Neuronal stem cell (in vitro differentiated cells): ENCODE results near the gene LAMB4.

ENCODE experiments used
- DNase-seq: peaks from one replicate; pipeline ENCODE4 v3.0.0-alpha.2; 2013; ENCODE audit warnings: low spot score
- H2AFZ ChIP-seq: one replicate; pipeline ENCODE4 v1.6.1; 2013; ENCODE audit warnings: mild to moderate bottlenecking, low read length, inconsistent platforms
- H2AK5ac ChIP-seq: 2 replicates; pipeline ENCODE4 v1.6.1; 2013; ENCODE audit warnings: low read depth, mild to moderate bottlenecking, inconsistent platforms, low read length, moderate library complexity, mixed read lengths
- H2BK120ac ChIP-seq: 2 replicates; pipeline ENCODE4 v1.6.1; 2013; ENCODE audit warnings: low read depth, mild to moderate bottlenecking, inconsistent platforms, low read length, moderate library complexity, mixed read lengths
- H2BK12ac ChIP-seq: one replicate; pipeline ENCODE4 v1.6.1; 2013; ENCODE audit warnings: low read length, inconsistent platforms
- H2BK15ac ChIP-seq: 2 replicates; pipeline ENCODE4 v1.6.1; 2013; ENCODE audit warnings: mild to moderate bottlenecking, low read length, inconsistent platforms, mixed read lengths
- H2BK5ac ChIP-seq: one replicate; pipeline ENCODE4 v1.6.1; 2013; ENCODE audit warnings: inconsistent platforms, mild to moderate bottlenecking, low read length, moderate library complexity
- H3K14ac ChIP-seq: one replicate; pipeline ENCODE4 v1.6.1; 2013; ENCODE audit warnings: low read length, inconsistent platforms
- H3K18ac ChIP-seq: 2 replicates; pipeline ENCODE4 v1.6.1; 2013; ENCODE audit warnings: low read length, inconsistent platforms
- H3K23ac ChIP-seq: 2 replicates; pipeline ENCODE4 v1.6.1; 2013; ENCODE audit warnings: low read depth, mild to moderate bottlenecking, mixed read lengths, low read length, inconsistent platforms; ENCODE audit not compliant: poor library complexity
- H3K27ac ChIP-seq: replicated peaks from 3 replicates; pipeline ENCODE4 v1.5.1; 2013; ENCODE audit warnings: low read length, inconsistent platforms
- H3K27me3 ChIP-seq, 3 experiments: 2 replicates each; pipeline ENCODE4 v1.6.1; 2013; ENCODE audit warnings: low read length in 3 of 3, mild to moderate bottlenecking in 2 of 3, inconsistent platforms in 1 of 3, low read depth in 1 of 3, mixed read lengths in 1 of 3, moderate library complexity in 1 of 3; ENCODE audit not compliant: control insufficient read depth in 3 of 3, insufficient read depth in 3 of 3
- H3K36me3 ChIP-seq, 2 donors: replicated peaks in 1 of 2; 2 replicates each; pipeline ENCODE4 v1.6.1; 2013; ENCODE audit warnings: low read length in 2 of 2; ENCODE audit not compliant: control insufficient read depth in 2 of 2, insufficient read depth in 2 of 2
- H3K4ac ChIP-seq: 2 replicates; pipeline ENCODE4 v1.6.1; 2013; ENCODE audit warnings: inconsistent platforms, mild to moderate bottlenecking, low read length, moderate library complexity
- H3K4me1 ChIP-seq, 2 donors: 1 replicate in 1 of 2; 2 replicates in 1 of 2; pipeline ENCODE4 v1.6.1; 2013; ENCODE audit warnings: low read length in 2 of 2, low read depth in 1 of 2; ENCODE audit not compliant: control insufficient read depth in 2 of 2, insufficient read depth in 1 of 2
- H3K4me2 ChIP-seq: one replicate; pipeline ENCODE4 v1.6.1; 2013; ENCODE audit warnings: mild to moderate bottlenecking, low read length, inconsistent platforms; ENCODE audit not compliant: insufficient read depth, poor library complexity, severe bottlenecking
- H3K4me3 ChIP-seq, 2 donors: 2 replicates each; pipeline ENCODE4 v1.5.1; 2013; ENCODE audit warnings: low read length in 2 of 2, mild to moderate bottlenecking in 2 of 2, inconsistent platforms in 1 of 2, moderate library complexity in 1 of 2
- H3K79me1 ChIP-seq: one replicate; pipeline ENCODE4 v1.6.1; 2013; ENCODE audit warnings: low read depth, mild to moderate bottlenecking, inconsistent platforms, low read length, moderate library complexity
- H3K9ac ChIP-seq: one replicate; pipeline ENCODE4 v1.6.1; 2013; ENCODE audit warnings: mild to moderate bottlenecking, low read depth, low read length, inconsistent platforms; ENCODE audit not compliant: poor library complexity
- H3K9me3 ChIP-seq, 2 donors: replicated peaks in 1 of 2; 2 replicates each; pipeline versions ENCODE3 to v1.6.1; 2013; ENCODE audit warnings: low read length in 2 of 2, mild to moderate bottlenecking in 2 of 2, inconsistent platforms in 1 of 2, low read depth in 1 of 2, mixed read lengths in 1 of 2, moderate library complexity in 1 of 2; ENCODE audit not compliant: control insufficient read depth in 2 of 2, insufficient read depth in 1 of 2
- H4K8ac ChIP-seq: one replicate; pipeline ENCODE4 v1.6.1; 2013; ENCODE audit warnings: low read depth, mild to moderate bottlenecking, inconsistent platforms, low read length, moderate library complexity
- H4K91ac ChIP-seq: one replicate; pipeline ENCODE4 v1.6.1; 2013; ENCODE audit warnings: low read length, low read depth, mild to moderate bottlenecking, inconsistent platforms; ENCODE audit not compliant: poor library complexity
- WGBS, 2 donors: extraction: QIAGEN DNeasy Blood & Tissue Kit; methylation state at CpG; one replicate each; pipeline ENCODE4 v1.1.7; 2013; ENCODE audit warnings: missing lambda C conversion rate in 2 of 2, mixed read lengths in 1 of 2; ENCODE audit not compliant: insufficient read length in 2 of 2, insufficient replicate concordance in 1 of 2; ENCODE audit errors: extremely low coverage in 2 of 2; 5-methylcytosine and 5-hydroxymethylcytosine counted together

LAMB4 gene

DNA sequence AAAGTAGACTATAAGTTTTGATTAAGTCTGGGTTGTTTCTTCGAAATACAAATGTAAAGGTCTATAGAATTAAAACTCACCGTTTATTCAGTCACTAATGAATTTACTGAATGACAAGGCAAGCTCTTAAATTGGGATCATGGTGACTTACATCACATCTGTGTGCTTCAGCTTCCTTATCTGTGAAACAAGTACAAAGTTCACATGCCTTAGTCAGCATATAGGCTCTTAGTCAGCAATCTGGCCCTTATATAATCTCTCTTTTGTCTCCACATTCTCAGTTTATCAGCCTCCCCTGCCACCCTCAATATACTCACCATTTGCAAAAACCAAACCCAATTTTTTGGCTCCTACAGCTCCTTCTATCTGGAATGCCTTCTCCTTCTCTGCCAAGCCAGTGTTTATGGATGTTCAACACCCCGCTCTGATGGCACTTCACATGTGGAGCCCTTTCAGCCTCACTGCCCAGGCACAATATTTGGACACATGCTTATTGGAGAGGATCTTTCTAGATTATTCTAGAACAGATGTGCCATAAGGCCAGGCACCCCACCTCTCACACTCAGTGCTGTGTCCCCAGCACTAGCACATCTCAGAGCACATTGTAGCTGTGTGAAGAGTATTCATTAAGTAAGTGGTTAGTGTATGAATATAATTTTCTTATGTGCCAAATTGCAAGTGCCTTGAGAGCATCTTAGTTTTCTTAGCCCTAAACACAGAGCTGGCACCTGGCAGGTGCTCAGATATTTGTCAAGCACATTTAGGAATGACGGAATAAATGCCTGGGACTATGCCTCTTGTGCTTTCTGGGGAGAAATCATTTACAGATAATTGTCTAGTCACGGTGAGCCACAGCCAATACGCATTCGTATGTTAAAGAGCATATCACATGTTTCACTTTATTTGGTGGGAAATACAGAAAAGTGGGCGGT, 117.4 kb downstream of the LAMB4 start:
- Histone ChIP-seq H3K36me3 (no peaks in the 10 kb centered on the region), H3K79me1 (no peaks in the 10 kb centered on the region), H2AFZ (no peak overlapping the region), H3K27ac (no peak overlapping the region), H3K9ac (no peak overlapping the region), H4K8ac (no peak overlapping the region), H3K4me3 (no peak overlapping the region), H3K14ac (no peak overlapping the region), H3K4me1 (no peaks in the 10 kb centered on the region), H4K91ac (no peak overlapping the region), H2BK12ac (no peak overlapping the region), H2BK5ac (no peak overlapping the region), H3K27me3 (no peaks in the 10 kb centered on the region), H3K4me2 (no peak overlapping the region), H2BK15ac (no peak overlapping the region), H2BK120ac (no peak overlapping the region), H3K4ac (no peak overlapping the region), H3K9me3 (no peaks in the 10 kb centered on the region), H3K18ac (no peak overlapping the region), H3K23ac (no peak overlapping the region), H2AK5ac (no peak overlapping the region)
- no CpG with 5 or more reads among the region's 8 CpGs for WGBS, 2 donors
- no peak for DNase-seq

DNA sequence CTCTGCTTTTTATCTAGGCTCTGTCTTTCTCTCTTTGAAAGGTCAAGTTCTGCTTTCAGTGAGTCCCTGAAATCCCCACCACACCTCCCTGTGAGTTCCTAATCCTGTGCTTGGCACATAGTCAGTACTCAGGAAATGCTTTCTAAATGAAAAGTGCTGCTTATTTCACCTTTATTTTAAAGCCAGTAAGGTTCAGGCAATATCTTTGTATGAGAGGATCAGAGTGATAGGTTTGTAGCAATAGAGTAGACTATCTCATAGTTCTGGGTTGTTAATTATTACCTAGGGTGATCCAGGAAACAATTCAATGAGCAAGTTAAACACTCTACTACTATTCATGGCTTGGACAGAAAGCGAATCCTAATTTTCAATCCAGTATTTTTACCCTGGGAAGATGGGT, 119.8 kb downstream of the LAMB4 start:
- H3K4me2 ChIP-seq, result no peak overlapping the region
- no peak overlapping the region for H2AK5ac ChIP-seq
- no peaks in the 10 kb centered on the region for H3K4me1 ChIP-seq
- H3K27ac ChIP-seq, result no peak overlapping the region
- H2BK12ac ChIP-seq, result no peak overlapping the region
- no peak overlapping the region for H3K18ac ChIP-seq
- WGBS, 2 donors, result no CpG with 5 or more reads among the region's 1 CpG
- no peak overlapping the region for H3K4me3 ChIP-seq
- H2BK5ac ChIP-seq, result no peak overlapping the region
- H3K4ac ChIP-seq, result no peak overlapping the region
- no peaks in the 10 kb centered on the region for H3K9me3 ChIP-seq
- no peak overlapping the region for H4K8ac ChIP-seq
- H3K23ac ChIP-seq, result no peak overlapping the region
- no peak overlapping the region for H4K91ac ChIP-seq
- H2BK15ac ChIP-seq, result no peak overlapping the region
- no peak overlapping the region for H3K14ac ChIP-seq
- no peaks in the 10 kb centered on the region for H3K79me1 ChIP-seq
- H3K36me3 ChIP-seq, result no peaks in the 10 kb centered on the region
- no peak overlapping the region for H2BK120ac ChIP-seq
- DNase-seq, result no peak
- H3K27me3 ChIP-seq, result peaks cover 0 to 8% (median 3%) of the 10 kb centered on the region in 3 experiments
- H2AFZ ChIP-seq, result no peak overlapping the region
- no peak overlapping the region for H3K9ac ChIP-seq

DNA sequence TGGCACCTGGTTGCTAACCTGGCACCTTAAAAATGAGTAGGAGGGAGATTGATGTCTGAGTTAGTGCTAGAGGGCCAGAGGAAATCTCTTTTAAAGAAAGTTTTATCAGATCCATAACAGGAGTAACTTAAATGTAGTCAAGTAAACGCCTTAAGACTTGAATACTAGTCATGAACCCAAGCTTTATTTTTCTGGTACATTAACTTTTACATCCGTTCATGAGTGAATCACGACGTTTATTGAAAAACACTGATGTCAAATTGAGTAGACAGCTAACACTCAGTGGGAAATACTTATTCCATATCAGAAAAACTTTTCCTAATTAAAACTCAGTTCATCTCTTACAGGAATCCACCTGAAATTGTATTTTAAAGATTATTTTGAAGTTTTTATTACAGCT, 120.3 kb downstream of the LAMB4 start:
- Histone ChIP-seq H3K9me3 (no peaks in the 10 kb centered on the region), H3K36me3 (no peaks in the 10 kb centered on the region), H2BK5ac (no peak overlapping the region), H3K23ac (no peak overlapping the region), H3K79me1 (no peaks in the 10 kb centered on the region), H2AK5ac (no peak overlapping the region), H3K27ac (no peak overlapping the region), H3K4me3 (no peak overlapping the region), H3K27me3 (peaks cover 0 to 13% (median 8%) of the 10 kb centered on the region in 3 experiments), H2AFZ (no peak overlapping the region), H3K4me1 (no peaks in the 10 kb centered on the region), H3K18ac (no peak overlapping the region), H2BK15ac (no peak overlapping the region), H4K8ac (no peak overlapping the region), H2BK12ac (no peak overlapping the region), H3K4me2 (no peak overlapping the region), H3K14ac (no peak overlapping the region), H3K4ac (no peak overlapping the region), H2BK120ac (no peak overlapping the region), H3K9ac (no peak overlapping the region), H4K91ac (no peak overlapping the region)
- DNase-seq, result no peak
- WGBS, 2 donors, result no CpG with 5 or more reads among the region's 4 CpGs

DNA sequence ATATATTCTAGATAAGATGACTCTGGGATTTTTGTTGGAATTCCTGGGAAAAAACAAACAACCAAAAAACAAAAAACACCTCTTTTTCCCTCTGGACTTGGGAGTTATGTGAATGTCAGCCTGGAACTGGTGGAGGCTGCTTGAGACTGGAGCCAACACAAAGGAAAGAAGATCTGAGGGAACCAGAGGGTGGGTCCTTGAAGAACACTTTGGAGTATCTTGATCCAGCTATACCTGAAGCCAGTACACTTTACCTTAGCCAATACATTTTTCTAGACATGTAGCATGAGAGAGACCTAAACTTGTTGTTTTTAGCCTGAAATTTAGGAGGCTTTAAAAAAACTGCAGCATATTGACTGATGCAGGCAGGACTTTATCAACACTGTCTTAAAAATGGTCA, 121.3 kb downstream of the LAMB4 start:
- Histone ChIP-seq H3K4me3 (no peak overlapping the region), H2BK12ac (no peak overlapping the region), H4K8ac (no peak overlapping the region), H3K9me3 (peaks cover 0 to 3% of the 10 kb centered on the region in 2 donors), H3K27me3 (peaks cover 0 to 24% (median 16%) of the 10 kb centered on the region in 3 experiments), H3K4ac (no peak overlapping the region), H2AFZ (no peak overlapping the region), H2AK5ac (no peak overlapping the region), H3K27ac (no peak overlapping the region), H2BK15ac (no peak overlapping the region), H3K18ac (no peak overlapping the region), H3K23ac (no peak overlapping the region), H3K36me3 (no peaks in the 10 kb centered on the region), H4K91ac (no peak overlapping the region), H3K4me1 (peaks cover 2 to 4% of the 10 kb centered on the region in 2 donors), H3K14ac (no peak overlapping the region), H3K4me2 (no peak overlapping the region), H3K9ac (no peak overlapping the region), H3K79me1 (no peaks in the 10 kb centered on the region), H2BK120ac (no peak overlapping the region), H2BK5ac (no peak overlapping the region)
- no peak for DNase-seq
